ENCODE results near the gene CARMIL3.

Gene CARMIL3

DNA sequence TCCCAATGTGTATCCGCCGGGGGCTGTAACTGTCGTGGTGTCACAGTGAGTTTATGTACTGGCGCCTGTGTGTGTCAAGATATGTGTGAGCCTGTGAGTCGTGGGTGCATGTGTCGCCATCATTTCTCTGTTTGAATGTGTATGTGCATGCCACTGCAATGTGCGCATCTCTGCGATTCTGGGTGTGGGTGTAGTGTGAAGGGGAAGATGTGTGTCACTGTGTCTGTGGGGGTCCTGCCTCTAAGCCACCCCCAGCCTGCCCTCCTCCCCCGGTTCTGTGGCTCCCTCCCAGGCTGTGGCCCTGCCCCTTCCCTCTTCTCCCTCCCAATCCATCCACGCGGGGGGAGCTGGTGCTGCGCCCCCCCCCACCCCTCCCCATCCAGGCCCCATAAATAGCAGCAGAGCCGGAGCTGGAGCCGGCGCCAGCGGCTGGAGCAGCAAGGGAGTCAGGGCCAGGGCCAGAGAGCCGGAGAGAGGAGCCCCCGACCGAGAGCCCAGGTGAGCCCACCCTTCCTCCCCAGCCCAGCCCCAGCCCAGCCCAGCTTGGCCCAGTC is 19.4 kb downstream of the CARMIL3 start, which contains the start of gene CPNE6:
Gene CPNE6 (plus strand): TSS at position 419 of the 554 bp plus-strand sequence. CDS start 1,375 bp downstream, outside the sequence.
- Histone ChIP-seq H3K4me3 (IDR thresholded peaks at IDR 0.05; ENCODE audit: insufficient read depth, low read depth, low read length) (no peak within 1 kb of the TSS), H3K79me2 (ENCODE audit: insufficient read depth, low read depth) (no peaks in the 10 kb centered on the region), H2AFZ (ENCODE audit: low read depth) (no peak within 1 kb of the TSS), H3K27ac (no peak within 1 kb of the TSS), H3K9ac (no peak within 1 kb of the TSS), H4K20me1 (ENCODE audit: insufficient read depth) (no peaks in the 10 kb centered on the region), H3K4me2 (no peak within 1 kb of the TSS), H3K36me3 (ENCODE audit: insufficient read depth) (no peaks in the 10 kb centered on the region), H3K27me3 (ENCODE audit: insufficient read depth, low read depth) (no peaks in the 10 kb centered on the region), H3K4me1 (ENCODE audit: low read depth, poor library complexity, severe bottlenecking) (no peaks in the 10 kb centered on the region)
- TF ChIP-seq CTCF (conservative IDR thresholded peaks at IDR 0.05; ENCODE audit: low read depth, low read length): no peak

- Histone ChIP-seq H3K36me3 (ENCODE audit: insufficient read depth) (no peaks in the 10 kb centered on the region), H3K4me1 (ENCODE audit: low read depth, poor library complexity, severe bottlenecking) (no peaks in the 10 kb centered on the region), H3K27ac (no peak overlapping the region), H2AFZ (ENCODE audit: low read depth) (no peak overlapping the region), H4K20me1 (ENCODE audit: insufficient read depth) (no peaks in the 10 kb centered on the region), H3K9ac (no peak overlapping the region), H3K4me3 (IDR thresholded peaks at IDR 0.05; ENCODE audit: insufficient read depth, low read depth, low read length) (no peak overlapping the region), H3K27me3 (ENCODE audit: insufficient read depth, low read depth) (no peaks in the 10 kb centered on the region), H3K79me2 (ENCODE audit: insufficient read depth, low read depth) (no peaks in the 10 kb centered on the region), H3K4me2 (no peak overlapping the region)
- TF ChIP-seq CTCF (conservative IDR thresholded peaks at IDR 0.05; ENCODE audit: low read depth, low read length): no peak
Observed at GRCh38 chr14:24071836-24072430, 20.1 kb downstream of the CARMIL3 start.

GRCh38 chr14:24072436-24072835 is 20.6 kb downstream of the CARMIL3 start:
- Histone ChIP-seq H2AFZ (ENCODE audit: low read depth) (no peak overlapping the region), H3K27ac (no peak overlapping the region), H3K4me3 (IDR thresholded peaks at IDR 0.05; ENCODE audit: insufficient read depth, low read depth, low read length) (no peak overlapping the region), H3K79me2 (ENCODE audit: insufficient read depth, low read depth) (no peaks in the 10 kb centered on the region), H4K20me1 (ENCODE audit: insufficient read depth) (no peaks in the 10 kb centered on the region), H3K4me2 (no peak overlapping the region), H3K27me3 (ENCODE audit: insufficient read depth, low read depth) (no peaks in the 10 kb centered on the region), H3K4me1 (ENCODE audit: low read depth, poor library complexity, severe bottlenecking) (no peaks in the 10 kb centered on the region), H3K9ac (no peak overlapping the region), H3K36me3 (ENCODE audit: insufficient read depth) (no peaks in the 10 kb centered on the region)
- TF ChIP-seq CTCF (conservative IDR thresholded peaks at IDR 0.05; ENCODE audit: low read depth, low read length): no peak

DNA sequence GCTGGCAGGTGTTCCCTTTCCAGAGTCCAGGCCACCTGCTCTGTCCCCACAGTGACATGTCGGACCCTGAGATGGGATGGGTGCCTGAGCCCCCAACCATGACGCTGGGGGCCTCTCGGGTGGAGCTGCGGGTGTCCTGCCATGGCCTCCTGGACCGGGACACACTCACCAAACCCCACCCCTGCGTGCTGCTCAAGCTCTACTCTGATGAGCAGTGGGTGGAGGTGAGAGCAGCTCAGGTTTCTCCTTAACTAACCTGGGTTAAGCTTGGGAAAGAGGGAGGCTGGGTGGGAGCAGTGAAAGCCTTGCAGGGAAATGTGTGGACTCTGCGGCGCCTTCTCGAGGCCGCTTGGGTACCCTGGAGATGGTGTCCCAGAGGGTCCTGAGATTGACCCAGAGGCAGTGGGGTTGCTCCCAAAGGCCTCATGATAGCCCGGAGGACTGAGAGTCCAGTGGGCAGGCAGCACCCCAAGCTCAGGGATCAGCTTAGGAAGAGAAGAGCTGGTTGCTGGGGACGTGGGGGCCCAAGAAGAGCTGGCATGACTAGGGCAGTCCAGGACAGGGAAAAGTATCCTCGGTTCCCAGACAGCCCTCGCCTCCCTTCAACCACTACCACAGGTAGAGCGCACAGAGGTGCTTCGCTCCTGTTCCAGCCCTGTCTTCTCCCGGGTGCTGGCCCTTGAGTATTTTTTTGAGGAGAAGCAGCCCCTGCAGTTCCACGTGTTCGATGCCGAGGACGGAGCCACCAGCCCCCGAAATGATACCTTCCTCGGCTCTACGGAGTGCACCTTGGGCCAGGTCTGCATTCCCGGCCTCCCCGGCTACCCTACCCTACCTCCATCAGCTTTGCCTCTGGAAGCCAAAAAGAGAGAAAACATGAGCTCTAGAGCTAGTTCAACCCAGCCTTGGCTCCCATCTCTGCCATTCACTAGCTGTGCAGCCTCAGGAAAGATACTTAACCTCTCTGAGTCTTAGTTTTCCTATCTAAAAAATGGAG is 21.4 kb downstream of the CARMIL3 start:
- Histone ChIP-seq H3K9ac (no peak overlapping the region), H4K20me1 (ENCODE audit: insufficient read depth) (no peaks in the 10 kb centered on the region), H3K36me3 (ENCODE audit: insufficient read depth) (no peaks in the 10 kb centered on the region), H3K4me1 (ENCODE audit: low read depth, poor library complexity, severe bottlenecking) (no peaks in the 10 kb centered on the region), H3K27me3 (ENCODE audit: insufficient read depth, low read depth) (no peaks in the 10 kb centered on the region), H3K27ac (no peak overlapping the region), H2AFZ (ENCODE audit: low read depth) (no peak overlapping the region), H3K4me3 (IDR thresholded peaks at IDR 0.05; ENCODE audit: insufficient read depth, low read depth, low read length) (no peak overlapping the region), H3K4me2 (no peak overlapping the region), H3K79me2 (ENCODE audit: insufficient read depth, low read depth) (no peaks in the 10 kb centered on the region)
- TF ChIP-seq CTCF (conservative IDR thresholded peaks at IDR 0.05; ENCODE audit: low read depth, low read length): no peak

Data from KMS-11 (cell line).